GM18499 (cell line): ENCODE measurements around the gene ELOF1.
"Not testable (repeated sequence)": the region's sequence is repeated elsewhere in the genome, so short reads cannot be mapped to it uniquely, and the experiment has no call there.

Source experiments
- ATAC-seq: cut with Tn5 transposase; IDR thresholded peaks from one replicate; pipeline ENCODE4 v1.9.1; 2021; ENCODE audit warnings: moderate number of reproducible peaks; ENCODE audit not compliant: insufficient read depth, unreplicated experiment

The ELOF1 gene

DNA sequence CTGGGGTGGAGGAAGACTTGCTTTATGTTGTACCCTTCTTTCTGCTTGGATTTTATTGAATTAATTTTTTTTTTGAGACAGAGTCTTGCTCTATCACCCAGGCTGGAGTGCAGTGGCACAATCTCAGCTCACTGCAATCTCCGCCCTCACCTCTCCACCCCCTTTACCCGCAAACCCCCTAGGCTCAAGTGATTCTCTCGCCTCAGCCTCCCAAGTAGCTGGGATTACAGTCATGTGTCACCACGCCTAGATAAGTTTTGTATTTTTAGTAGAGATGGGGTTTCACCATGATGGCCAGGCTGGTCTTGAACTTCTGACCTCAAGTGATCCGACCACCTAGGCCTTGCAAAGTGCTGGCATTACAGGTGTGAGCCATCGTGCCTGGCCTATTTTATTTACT is 14.3 kb upstream of the ELOF1 start:
- not testable (repeated sequence) for ATAC-seq

DNA sequence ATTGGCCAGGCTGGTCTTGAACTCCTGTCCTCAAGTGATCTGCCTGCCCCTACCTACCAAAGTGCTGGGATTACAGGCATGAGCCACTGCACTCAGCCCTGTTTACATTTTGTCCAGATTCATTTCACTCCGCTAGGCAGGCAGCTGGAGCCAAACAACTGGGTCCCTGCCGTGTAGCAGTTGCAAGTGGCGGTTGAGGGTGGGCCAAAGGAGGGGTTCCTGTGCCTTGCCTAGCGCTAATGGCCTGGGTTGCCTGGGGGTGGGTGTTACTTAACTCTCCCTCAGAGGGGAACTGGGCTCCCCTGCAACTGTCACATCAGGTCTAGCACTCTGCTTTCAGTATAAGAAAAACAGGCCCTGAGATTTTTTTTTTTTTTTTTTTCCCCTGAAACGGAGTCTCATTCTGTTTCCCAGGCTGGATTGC is 11.0 kb upstream of the ELOF1 start:
- ATAC-seq = no peak

DNA sequence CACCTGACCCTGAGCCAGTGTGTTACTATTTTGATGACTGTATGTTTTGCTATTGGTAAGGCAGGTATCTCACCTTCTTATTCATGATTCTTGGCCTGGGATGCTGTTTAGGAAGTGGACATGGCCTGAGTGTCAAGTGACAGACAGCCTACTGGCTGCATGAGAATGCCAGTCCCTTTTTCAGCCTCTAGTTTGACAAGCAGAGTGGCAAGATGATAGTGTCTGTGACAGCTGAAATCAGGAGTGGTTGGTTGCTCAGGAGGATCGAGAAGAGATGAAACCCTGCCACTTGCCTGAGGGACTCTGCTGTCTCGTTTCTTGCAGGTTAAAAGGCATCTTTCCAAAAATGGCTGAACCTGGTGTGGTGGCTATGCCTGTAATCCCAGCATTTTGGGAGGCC is 7.1 kb upstream of the ELOF1 start:
- ATAC-seq = no peak

DNA sequence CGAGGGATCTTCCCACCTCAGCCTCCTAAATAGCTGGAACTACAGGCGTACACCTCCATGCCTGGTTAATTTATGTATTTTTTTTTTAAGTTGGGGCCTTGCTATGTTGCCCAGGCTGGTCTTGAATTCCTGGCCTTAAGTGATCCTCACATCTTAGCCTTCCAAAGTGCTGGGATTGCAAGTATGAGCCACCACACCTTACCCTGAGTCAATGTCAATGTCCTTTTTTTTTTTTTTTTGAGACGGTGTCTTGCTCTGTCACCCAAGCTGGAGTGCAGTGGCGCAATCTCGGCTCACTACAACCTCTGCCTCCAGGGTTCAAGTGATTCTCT is 6.6 kb upstream of the ELOF1 start:
- not testable (repeated sequence) for ATAC-seq

DNA sequence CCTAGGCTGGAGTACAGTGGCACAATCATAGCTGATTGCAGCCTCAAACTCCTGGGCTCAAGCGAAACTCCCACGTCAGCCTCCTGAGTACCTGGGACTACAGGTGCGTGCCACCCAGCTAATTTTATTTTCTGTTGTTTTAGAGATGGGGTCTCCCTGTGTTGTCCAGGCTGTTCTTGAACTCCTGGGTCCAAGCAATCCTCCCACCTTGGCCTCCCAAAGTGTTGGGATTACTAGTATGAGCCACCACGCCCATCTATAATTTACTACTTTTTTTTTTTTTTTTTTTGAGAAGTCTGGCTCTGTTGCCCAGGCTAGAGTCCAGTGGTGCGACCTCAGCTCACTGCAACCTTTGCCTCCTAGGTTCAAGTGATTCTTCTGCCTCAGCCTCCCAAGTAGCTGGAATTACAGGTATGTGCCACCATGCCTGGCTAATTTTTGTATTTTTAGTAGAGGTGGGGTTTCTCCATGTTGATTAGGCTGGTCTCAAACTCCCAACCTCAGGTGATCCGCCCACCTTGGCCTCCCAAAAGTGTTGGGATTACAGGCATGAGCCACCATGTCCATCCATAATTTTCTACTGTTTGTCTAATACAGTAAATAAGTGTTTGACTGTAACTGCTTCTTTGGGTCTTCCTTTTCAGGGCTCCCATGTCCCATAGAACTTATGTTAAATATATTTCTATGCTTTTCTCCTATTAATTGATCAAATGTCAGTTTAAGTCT is 5.2 kb upstream of the ELOF1 start:
- not testable (repeated sequence) for ATAC-seq

DNA sequence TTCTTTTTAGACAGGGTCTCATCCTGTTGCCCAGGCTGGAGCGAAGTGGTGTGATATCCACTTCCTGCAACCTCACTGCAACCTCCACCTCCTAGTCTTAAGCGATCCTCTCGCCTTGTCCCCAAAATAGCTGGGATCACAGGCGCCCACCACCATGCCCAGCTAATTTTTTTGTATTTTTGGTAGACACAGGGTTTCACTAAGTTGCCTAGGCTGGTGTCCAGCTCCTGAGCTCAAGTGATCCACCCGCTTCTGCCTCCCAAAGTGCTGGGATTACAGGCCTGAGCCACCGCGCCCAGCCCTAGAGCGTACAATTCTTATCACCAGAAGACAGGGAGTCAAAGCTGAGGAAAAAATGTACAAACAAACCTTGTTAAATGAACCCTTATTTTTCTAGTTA is 4.5 kb upstream of the ELOF1 start:
- ATAC-seq = no peak

DNA sequence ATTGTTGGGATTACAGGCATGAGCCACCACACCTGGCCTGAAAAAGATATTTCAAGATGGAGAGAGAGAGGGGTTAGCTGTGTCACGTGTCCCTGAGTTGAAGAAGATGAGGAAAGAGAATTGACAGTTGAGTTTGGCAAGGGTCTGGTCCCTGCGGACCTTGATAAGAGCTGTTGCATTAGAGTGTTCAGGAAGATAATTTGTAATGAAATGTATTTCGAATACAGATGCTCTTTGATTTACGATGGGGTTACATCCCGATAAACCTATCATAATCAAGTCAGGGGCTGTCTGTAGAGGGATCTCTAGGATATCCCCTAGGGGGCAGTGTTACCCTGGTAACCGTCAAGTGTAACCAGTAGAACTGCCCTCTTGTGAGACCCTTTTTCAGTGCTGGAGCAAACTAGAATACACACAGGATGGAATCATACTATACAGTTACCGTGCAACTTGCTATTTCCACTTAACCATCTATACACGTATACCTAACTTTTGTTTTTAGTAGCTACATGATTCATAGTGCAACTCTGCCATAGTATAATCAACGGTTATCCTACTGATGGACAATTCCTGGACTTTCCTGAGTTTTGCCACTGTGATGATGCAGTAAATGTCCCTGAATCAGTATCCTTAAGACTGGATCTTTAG is 1.5 kb upstream of the ELOF1 start:
- ATAC-seq = peak; percentile 37

DNA sequence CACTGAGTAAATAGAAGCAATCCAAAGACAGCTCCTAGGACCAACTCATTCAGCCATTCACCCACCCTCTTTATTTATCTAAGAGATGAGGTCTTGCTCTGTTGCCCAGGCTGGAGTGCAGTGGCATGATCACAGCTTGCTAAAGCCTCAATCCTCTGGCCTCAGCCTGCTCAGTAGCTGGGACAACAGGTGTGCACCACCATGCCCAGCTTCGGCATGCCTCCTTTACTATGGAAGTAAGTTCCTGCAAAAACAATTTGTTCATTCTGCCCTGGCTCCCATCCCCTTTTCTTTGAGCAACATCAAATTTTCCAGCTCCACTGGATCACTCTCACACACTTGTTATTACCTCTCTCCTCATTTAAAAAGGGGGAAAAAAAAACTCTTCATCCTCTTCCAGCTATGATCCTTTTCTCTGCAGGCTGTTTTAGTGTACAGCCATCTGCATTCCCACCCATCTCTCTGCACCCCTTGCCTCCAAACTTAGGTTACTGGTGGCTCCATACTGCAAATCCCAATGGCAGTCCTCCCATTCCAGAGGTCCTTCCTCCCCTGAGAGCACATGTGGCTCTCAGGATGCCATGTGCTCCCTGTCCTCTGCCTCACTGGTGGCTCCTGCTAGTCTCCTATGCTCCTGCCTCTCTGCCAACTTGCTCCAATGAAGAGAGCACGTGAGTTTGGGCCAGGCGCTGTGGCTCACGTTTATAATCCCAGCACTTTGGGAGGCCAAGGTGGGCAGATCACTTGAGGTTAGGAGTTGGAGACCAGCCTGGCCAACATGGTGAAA is 2.2 kb downstream of the ELOF1 start:
- ATAC-seq = no peak

DNA sequence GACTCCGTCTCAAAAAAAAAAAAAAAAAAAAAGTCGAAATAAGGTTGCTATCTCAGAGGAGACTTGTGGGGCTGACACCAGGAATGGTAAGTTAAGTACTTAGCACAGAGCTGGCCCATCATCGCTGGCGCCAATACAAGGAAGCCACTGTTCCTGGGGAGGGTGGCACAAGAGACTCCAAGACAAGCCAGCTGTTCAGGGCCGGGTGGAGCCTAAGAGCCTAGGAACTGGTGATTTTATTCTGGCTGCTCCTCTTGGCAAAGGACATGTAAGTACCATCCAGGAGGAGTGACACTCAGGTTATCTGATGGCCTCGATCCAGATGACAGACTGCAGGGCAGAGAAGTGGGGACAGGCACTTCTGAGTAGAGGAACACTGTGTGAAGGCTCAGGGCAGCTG is 3.8 kb downstream of the ELOF1 start:
- ATAC-seq = no peak

DNA sequence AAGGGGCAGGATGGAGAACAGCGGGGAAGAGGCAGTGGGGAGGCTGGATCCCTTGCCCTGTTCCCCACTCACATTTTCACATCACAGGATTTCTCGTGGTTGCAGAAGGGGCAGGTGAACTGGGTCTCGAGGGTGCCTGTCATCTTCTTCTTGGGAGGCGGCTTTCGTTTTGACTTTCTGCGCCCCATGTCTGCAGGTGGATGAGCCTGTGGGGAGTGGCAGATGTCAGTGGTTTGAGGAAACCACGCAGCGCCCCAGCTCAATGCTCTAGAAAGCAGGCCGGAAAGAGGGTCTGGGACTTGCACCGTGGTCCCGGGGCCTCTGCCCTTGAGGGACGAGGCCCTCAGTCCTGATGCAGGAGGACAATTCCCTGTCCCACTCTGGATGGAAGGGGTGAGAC is 4.9 kb downstream of the ELOF1 start:
- no peak for ATAC-seq

DNA sequence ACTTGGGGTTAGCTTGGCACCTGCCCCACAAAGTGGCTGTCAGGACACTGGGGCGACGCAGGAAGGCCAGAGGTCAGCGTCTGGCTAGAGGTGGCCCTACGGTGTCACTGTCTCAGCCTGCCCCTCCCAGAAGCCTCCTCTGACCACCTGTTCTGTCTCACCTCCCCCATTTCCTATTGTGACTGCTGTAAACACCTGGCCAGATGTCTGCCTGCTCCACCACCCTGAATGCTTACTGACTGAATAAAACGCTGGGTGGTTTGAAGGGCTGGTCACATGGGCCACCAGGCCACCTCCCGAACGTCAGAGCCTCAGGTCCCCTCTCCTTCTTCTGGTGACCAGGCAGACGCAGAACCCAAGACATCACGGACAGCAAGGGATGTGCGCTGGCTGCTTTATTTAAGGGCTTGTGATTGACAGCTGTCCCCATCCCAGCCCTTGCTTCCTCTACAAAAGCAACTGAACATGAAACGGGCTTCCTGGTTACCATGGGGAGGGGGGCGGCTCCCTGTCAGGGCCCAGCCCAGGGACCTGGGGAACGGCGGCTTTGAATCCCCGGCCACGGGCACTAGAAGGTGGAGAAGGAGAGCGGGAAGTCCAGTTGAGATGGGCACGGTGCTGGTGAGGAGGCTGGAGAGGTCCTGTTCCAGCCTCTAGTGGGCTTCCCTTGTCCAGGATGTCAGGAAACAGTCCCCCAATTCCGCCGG is 6.2 kb downstream of the ELOF1 start:
- ATAC-seq = no peak

DNA sequence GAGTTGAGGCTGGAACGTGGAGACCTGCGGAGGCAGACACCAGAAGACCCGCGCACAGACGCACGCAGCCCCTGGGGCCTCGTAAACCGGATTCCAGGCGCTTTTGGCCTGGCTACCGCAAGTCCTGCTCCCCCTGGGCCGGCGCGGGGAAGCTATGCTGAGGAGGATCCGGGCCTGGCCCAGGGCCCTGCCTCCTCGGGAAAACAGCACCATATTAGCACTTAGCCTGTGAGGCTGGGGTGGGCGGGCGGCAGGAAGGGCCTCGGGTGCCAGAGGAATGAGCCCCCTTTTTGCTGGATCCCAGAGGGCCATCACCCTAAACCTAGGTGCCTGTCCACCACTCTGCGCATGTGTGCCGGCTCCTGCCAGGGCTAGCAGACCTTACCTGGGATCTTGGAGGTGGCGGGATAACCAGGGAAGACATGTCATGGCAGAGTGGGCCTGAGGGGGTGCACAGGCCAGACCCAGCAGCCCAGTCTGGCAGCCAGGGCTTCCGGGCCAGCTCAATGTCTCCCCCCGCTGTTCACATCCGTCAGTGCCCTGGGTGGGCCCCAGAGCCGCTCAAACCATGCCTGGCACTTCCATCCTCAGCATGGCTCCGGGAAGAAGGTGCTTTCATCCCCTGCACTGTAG is 7.3 kb downstream of the ELOF1 start:
- ATAC-seq = no peak

DNA sequence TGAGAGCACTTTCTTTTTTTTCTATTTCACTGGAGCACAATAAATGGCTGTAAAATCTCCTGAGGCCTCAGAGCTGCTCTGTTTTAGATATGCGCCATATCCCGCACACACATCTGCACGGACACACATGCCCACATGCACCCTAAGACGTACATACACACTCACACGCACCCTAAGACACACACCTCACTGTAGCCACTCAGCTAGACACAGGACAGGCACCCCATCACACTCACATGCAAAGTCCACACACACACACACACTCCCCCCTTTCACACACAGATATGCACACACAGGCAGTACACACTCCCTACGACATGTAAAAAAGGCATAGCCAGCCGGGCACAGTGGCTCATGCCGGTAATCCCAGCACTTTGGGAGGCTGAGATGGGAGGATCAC is 8.8 kb downstream of the ELOF1 start:
- no peak for ATAC-seq

DNA sequence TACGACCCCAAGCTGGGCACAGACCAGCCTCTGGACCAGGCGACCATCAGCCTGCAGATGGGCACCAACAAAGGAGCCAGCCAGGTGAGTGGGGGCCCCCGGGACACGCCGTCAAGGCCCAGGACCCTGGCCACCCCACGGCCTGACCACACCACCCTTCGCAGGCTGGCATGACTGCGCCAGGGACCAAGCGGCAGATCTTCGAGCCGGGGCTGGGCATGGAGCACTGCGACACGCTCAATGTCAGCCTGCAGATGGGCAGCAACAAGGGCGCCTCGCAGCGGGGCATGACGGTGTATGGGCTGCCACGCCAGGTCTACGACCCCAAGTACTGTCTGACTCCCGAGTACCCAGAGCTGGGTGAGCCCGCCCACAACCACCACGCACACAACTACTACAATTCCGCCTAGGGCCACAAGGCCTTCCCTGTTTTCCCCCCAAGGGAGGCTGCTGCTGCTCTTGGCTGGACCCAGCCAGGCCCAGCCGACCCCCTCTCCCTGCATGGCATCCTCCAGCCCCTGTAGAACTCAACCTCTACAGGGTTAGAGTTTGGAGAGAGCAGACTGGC is 9.6 kb downstream of the ELOF1 start:
- ATAC-seq = no peak

DNA sequence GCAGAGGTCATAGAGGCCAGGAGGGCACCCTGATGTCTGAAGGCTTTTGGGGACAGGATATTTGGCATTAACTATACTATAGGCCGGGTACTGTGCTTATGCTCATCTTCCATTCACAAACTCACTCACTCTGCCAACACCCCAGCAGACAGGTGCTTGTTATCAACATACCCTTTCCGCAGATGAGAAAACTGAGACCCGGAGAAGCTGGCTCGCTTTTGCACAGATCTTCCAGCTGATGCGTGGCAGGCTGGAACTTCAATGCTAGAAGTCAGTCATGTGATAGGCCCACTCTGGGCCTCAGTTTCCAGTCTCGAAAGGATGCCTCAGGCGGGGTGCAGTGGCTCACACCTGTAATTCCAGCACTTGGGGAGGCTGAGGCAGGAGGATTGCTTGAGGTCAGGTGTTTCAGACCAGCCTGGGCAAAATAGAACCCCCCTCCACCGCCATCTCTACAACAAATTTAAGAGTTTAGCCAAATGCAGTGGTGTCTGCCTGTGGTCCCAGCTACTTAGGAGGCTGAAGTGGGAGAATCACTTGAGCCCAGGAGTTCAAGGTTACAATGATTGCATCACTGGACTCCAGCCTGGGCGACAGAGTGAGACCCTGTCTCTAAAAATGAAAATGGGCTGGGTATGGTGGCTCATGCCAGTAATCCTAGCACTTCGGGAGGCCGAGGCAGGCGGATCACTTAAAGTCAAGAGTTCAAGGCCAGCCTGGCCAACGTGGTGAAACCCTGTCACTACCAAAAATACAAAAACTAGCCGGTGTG is 10.9 kb downstream of the ELOF1 start:
- ATAC-seq = no peak

DNA sequence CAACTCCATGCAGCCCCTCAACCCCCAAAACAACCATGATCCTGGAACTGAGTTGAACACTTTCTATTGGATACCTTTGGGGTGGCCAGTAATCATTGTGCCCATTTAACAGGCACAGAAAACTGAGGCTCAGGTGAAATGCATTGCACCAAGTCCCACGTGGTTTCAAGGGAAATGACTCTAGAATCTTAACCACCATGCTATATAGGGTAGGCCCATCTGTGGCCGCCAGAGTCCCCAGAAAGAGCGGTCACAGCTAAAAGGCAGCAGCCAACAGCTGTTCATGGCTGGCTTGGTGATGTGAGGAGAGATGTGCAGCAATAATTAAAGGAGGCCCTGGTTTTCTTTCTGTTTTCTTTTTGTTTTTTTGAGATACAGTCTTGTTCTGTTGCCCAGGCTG is 17.8 kb downstream of the ELOF1 start:
- no peak for ATAC-seq

DNA sequence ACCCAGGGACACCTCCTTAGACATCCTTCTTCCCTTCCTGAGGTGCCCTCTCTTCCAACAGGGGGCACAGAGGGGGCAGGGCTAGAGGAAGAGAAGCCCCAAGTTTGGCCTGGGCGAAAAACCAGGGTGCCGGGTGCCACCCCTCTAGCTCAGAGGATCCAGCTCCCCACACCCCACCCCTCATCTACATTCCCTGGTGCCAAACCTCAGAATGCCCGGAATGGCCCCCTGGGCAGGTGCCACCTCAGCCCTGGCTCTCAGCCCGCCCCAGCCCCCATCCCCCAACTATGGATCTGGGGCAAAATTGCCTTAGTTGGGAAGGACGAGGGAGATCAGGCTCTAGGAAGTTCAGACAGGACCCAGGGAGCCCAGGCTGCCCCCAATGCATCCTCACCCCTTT is 18.4 kb downstream of the ELOF1 start:
- no peak for ATAC-seq

DNA sequence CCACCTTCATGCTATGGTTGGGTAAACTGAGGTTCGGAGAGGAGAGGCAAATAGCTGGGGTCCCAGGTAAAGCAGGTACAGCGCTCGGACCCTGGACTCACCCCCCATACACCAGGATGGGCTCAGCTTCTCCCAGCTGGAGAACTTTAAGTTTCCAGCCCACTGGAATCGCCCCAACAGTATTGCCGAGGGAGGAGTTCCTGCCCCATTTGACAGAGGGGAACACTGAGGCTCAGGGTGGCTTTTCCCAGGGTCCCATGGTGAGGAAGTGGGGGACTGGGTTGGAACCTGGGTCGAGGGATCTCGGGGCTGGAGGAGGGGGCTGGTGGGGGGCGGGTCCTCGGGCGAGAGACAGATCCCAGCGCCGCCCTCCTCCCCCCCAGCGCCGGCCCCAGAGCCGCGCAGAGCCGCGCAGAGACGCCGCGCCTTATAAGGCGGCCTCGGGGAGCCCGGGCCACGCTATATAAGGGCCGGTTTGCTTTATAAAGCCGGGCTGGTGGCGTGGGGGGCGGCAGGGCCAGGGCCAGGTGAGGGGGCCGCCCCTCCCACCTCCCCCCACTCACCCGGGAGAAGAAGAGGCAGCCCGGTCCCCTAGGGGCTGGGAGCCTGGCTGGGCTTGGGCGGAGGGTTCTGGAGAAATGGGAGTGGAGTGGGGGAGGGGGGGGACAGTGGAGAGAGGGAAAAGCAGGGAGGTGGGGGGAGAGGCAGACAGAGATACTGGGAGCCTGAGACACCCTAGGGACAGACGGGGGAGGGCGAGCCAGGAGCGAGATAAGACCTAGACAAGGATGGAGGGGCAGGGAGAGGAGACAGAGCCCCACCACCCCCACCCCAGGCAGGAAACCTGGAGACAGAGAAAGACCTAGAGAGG is 19.3 kb downstream of the ELOF1 start:
- no peak for ATAC-seq
